ENCODE results near the gene CNGA2.
A peak's percentile ranks its signal among the peaks of the same experiment; 100 is the strongest.

Gene CNGA2

DNA sequence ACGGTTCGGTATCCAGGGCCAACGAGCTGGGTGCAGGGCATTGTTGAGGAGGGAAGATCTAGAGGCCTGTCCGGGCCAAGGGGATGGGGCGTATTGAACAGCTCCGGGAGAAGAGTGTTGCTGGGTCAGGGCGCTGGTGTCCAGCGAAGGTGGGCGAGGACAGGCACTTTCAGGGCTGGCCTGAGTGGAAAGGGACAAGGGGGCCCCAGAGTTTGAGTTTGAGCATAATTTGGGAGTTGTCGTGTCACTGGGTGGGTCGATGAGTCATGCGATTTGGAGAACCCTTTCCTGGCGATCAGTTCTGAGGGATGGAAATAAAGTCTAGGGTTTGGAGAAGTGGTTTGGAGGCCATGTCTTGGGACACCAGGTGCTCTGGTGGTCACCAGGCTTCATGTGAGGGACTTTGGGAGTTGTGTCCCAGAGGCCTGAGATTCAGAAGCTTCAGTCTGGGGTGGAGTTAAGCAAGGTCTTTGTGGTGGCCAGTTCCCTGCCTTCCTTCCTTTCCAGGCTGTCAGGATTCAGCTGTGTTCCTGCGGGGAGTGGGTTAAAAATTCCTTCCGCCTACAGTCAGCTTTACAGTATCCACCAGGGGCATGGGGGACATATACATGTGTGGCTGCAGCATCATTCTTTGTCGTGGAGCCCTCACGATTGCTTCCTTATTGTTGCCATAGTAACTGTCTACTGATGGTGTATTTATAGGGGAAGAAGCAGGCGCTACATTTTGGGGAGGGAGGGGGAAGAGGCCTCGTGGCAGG lies 38.8 kb upstream of the CNGA2 start:
- no peak for TF ChIP-seq CREB1 (IDR thresholded peaks at IDR 0.05; ENCODE audit: low read depth)
- TF ChIP-seq EGR1 (IDR thresholded peaks at IDR 0.05) = no peak
- TF ChIP-seq RAD21 (IDR thresholded peaks at IDR 0.05; ENCODE audit: low read depth) = no peak
- TF ChIP-seq ZBTB7A (IDR thresholded peaks at IDR 0.05; ENCODE audit: low read depth) = no peak
- no peak for TF ChIP-seq TEAD4 (IDR thresholded peaks at IDR 0.05)
- no peak for TF ChIP-seq TCF12 (IDR thresholded peaks at IDR 0.05; ENCODE audit: low read depth)
- TF ChIP-seq YY1 (IDR thresholded peaks at IDR 0.05; ENCODE audit: low read depth) = no peak
- TF ChIP-seq, protein P1, sequence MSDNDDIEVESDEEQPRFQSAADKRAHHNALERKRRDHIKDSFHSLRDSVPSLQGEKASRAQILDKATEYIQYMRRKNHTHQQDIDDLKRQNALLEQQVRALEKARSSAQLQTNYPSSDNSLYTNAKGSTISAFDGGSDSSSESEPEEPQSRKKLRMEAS (IDR thresholded peaks at IDR 0.05) = no peak
- no peak for TF ChIP-seq TAF1 (IDR thresholded peaks at IDR 0.05; ENCODE audit: low read depth)
- TF ChIP-seq CEBPB (IDR thresholded peaks at IDR 0.05) = no peak
- TF ChIP-seq, protein P2, sequence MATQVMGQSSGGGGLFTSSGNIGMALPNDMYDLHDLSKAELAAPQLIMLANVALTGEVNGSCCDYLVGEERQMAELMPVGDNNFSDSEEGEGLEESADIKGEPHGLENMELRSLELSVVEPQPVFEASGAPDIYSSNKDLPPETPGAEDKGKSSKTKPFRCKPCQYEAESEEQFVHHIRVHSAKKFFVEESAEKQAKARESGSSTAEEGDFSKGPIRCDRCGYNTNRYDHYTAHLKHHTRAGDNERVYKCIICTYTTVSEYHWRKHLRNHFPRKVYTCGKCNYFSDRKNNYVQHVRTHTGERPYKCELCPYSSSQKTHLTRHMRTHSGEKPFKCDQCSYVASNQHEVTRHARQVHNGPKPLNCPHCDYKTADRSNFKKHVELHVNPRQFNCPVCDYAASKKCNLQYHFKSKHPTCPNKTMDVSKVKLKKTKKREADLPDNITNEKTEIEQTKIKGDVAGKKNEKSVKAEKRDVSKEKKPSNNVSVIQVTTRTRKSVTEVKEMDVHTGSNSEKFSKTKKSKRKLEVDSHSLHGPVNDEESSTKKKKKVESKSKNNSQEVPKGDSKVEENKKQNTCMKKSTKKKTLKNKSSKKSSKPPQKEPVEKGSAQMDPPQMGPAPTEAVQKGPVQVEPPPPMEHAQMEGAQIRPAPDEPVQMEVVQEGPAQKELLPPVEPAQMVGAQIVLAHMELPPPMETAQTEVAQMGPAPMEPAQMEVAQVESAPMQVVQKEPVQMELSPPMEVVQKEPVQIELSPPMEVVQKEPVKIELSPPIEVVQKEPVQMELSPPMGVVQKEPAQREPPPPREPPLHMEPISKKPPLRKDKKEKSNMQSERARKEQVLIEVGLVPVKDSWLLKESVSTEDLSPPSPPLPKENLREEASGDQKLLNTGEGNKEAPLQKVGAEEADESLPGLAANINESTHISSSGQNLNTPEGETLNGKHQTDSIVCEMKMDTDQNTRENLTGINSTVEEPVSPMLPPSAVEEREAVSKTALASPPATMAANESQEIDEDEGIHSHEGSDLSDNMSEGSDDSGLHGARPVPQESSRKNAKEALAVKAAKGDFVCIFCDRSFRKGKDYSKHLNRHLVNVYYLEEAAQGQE (IDR thresholded peaks at IDR 0.05; ENCODE audit: low read depth) = no peak

DNA sequence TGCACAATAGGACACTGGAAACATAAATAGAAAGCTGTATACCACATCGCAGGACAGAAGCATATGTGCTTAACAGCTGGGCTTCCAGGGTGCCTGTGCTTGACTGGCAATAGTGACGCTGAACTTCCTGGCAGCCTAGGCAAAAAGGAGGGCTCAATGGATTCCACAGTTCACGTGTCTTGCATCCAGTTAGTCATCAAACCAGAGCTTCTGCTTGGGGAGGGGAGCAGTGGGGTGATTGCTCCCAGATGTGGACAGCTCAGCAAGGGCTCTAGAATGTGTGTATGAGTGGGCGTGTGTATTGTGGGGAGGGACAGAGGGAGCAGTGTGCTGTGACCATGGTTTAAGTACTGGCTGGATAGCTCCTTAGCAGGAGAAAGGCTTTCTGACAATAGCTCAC lies 37.0 kb upstream of the CNGA2 start:
- TF ChIP-seq CREB1 (IDR thresholded peaks at IDR 0.05; ENCODE audit: low read depth) (no peak), EGR1 (IDR thresholded peaks at IDR 0.05) (0 out of 2 replicates have a peak, but pooled peaks have one; percentile 31)
- TF ChIP-seq, protein P2 (IDR thresholded peaks at IDR 0.05; ENCODE audit: low read depth) = peak; percentile 18; the same call in 1 of the 2 replicates

DNA sequence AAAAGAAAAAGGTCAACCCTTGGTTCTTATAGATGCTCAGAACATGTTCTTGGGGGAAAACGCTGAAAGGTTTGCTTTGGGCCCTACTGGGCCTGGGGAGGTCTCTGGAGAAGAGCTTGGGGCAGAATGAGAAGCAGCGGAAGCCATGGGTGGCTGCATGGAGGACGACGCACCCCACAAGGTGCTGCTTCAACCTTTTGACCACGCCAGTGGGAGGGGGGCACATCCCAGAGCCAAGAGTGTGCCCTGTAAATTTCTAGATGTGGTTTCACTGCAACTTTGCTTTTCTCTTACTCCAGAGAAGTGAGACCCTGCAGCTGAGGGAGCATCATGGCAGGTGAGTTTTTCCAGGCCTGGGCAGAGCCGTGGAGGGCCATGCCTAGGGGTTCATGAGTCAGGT lies 36.1 kb upstream of the CNGA2 start:
- TF ChIP-seq ZBTB7A (IDR thresholded peaks at IDR 0.05; ENCODE audit: low read depth) (no peak), TAF1 (IDR thresholded peaks at IDR 0.05; ENCODE audit: low read depth) (no peak), TCF12 (IDR thresholded peaks at IDR 0.05; ENCODE audit: low read depth) (no peak), RAD21 (IDR thresholded peaks at IDR 0.05; ENCODE audit: low read depth) (no peak), EP300 (IDR thresholded peaks at IDR 0.05; ENCODE audit: borderline replicate concordance) (no peak), CEBPB (IDR thresholded peaks at IDR 0.05) (no peak)
- TF ChIP-seq, protein P3, sequence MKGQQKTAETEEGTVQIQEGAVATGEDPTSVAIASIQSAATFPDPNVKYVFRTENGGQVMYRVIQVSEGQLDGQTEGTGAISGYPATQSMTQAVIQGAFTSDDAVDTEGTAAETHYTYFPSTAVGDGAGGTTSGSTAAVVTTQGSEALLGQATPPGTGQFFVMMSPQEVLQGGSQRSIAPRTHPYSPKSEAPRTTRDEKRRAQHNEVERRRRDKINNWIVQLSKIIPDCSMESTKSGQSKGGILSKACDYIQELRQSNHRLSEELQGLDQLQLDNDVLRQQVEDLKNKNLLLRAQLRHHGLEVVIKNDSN (IDR thresholded peaks at IDR 0.05) = no peak
- TF ChIP-seq, protein P1 (IDR thresholded peaks at IDR 0.05) = no peak
- TF ChIP-seq, protein P2 (IDR thresholded peaks at IDR 0.05; ENCODE audit: low read depth) = no peak

DNA sequence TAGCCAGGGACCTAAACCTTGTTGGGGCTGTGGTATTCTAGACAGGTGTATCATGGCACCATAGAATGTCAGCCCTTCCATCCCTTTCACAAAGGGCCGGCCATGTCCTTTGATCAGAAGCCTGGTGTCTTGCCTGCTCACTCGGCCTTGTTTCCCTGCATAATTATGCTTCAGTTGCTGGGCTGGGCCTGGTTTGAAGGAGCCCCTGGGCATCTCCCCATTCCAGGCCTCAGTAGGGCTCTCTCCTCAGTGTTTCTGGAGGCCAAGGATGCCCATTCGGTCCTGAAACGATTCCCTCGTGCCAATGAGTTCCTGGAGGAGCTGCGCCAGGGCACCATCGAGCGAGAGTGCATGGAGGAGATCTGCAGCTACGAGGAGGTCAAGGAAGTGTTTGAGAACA lies 34.8 kb upstream of the CNGA2 start:
- TF ChIP-seq EP300 (IDR thresholded peaks at IDR 0.05; ENCODE audit: borderline replicate concordance) (no peak), YY1 (IDR thresholded peaks at IDR 0.05; ENCODE audit: low read depth) (no peak), ZBTB7A (IDR thresholded peaks at IDR 0.05; ENCODE audit: low read depth) (no peak), TCF12 (IDR thresholded peaks at IDR 0.05; ENCODE audit: low read depth) (no peak), FOXM1 (IDR thresholded peaks at IDR 0.05; ENCODE audit: borderline replicate concordance, low read depth) (no peak), EGR1 (IDR thresholded peaks at IDR 0.05) (no peak), TEAD4 (IDR thresholded peaks at IDR 0.05) (no peak)
- TF ChIP-seq, protein P2 (IDR thresholded peaks at IDR 0.05; ENCODE audit: low read depth) = no peak
- TF ChIP-seq, protein P3 (IDR thresholded peaks at IDR 0.05) = no peak
